HEK293 (cell line): Measurements from ENCODE around the gene SH3D19.
"Not testable (repeated sequence)": the region's sequence is repeated elsewhere in the genome, so short reads cannot be mapped to it uniquely, and the experiment has no call there.

ENCODE experiments used
- CTCF ChIA-PET: fragments of 350-600 bp; formaldehyde crosslinking; extraction: SDS; loops from one replicate; lab custom pipeline; 2021; ENCODE audit warnings: antibody characterized with exemption; lab: Yijun Ruan, JAX
- POLR2A ChIA-PET: fragments of 300-600 bp; formaldehyde crosslinking; extraction: SDS; loops from one replicate; lab custom pipeline; 2020; ENCODE audit warnings: antibody characterized with exemption, inconsistent platforms; lab: Yijun Ruan, JAX
- H3K27ac ChIP-seq: fragments of 200-500 bp; sonication (Bioruptor generic); 2 replicates; pipeline ENCODE4 v1.5.1; 2014; ENCODE audit warnings: low read depth, low read length, control low read depth, inconsistent platforms; ENCODE audit errors: extremely low read depth
- H3K36me3 ChIP-seq, 2 experiments: fragments of 200-500 bp in 1 of 2; sonication (Bioruptor generic) in 1 of 2; 1 replicate in 1 of 2; 2 replicates in 1 of 2; pipeline ENCODE4 v1.5.1; 2014 to 2017; ENCODE audit warnings: inconsistent platforms in 2 of 2, low read length in 2 of 2; ENCODE audit not compliant: control insufficient read depth in 2 of 2, insufficient read depth in 1 of 2
- H3K4me1 ChIP-seq: fragments of 200-500 bp; sonication (Bioruptor generic); 2 replicates; pipeline ENCODE4 v1.5.1; 2014; ENCODE audit warnings: mild to moderate bottlenecking, low read length, inconsistent platforms; ENCODE audit not compliant: control insufficient read depth, insufficient read depth
- H3K4me3 ChIP-seq: 2 replicates; pipeline ENCODE4 v1.5.1; 2011; ENCODE audit warnings: low read depth, mild to moderate bottlenecking, control low read depth, low read length, moderate library complexity
- H3K9me3 ChIP-seq: fragments of 200-500 bp; sonication (Bioruptor generic); 2 replicates; pipeline ENCODE4 v1.5.1; 2014; ENCODE audit warnings: low read depth, low read length, inconsistent platforms; ENCODE audit not compliant: control insufficient read depth, insufficient read depth
- ATF2 ChIP-seq: fragments of 450-650 bp; formaldehyde crosslinking; IDR thresholded peaks from 2 replicates; pipeline ENCODE4 v1.5.1; 2016; ENCODE audit warnings: missing biosample characterization, missing genetic modification characterization, low read depth
- GLIS1 ChIP-seq: fragments of 450-650 bp; formaldehyde crosslinking; IDR thresholded peaks from 2 replicates; pipeline ENCODE4 v1.5.1; 2016; ENCODE audit warnings: missing biosample characterization, missing genetic modification characterization
- KLF9 ChIP-seq: fragments of 450-650 bp; formaldehyde crosslinking; IDR thresholded peaks from 2 replicates; pipeline ENCODE4 v1.5.1; 2016; ENCODE audit warnings: missing biosample characterization, missing genetic modification characterization, low read depth
- OSR2 ChIP-seq: fragments of 450-650 bp; formaldehyde crosslinking; IDR thresholded peaks from 2 replicates; pipeline ENCODE4 v1.5.1; 2016; ENCODE audit warnings: missing biosample characterization, missing genetic modification characterization
- SALL2 ChIP-seq: fragments of 450-650 bp; formaldehyde crosslinking; IDR thresholded peaks from 2 replicates; pipeline ENCODE4 v1.5.0; 2017; ENCODE audit warnings: missing biosample characterization, mild to moderate bottlenecking, missing genetic modification characterization, borderline replicate concordance
- TCF7L2 ChIP-seq: IDR thresholded peaks from 2 replicates; pipeline ENCODE4 v1.6.1; 2011; ENCODE audit warnings: low read depth, mild to moderate bottlenecking, inconsistent platforms, low read length, moderate library complexity, borderline replicate concordance
- ZBTB6 ChIP-seq: fragments of 450-650 bp; formaldehyde crosslinking; IDR thresholded peaks from 2 replicates; pipeline ENCODE4 v1.5.1; 2017; ENCODE audit warnings: missing biosample characterization, missing genetic modification characterization
- ZBTB7A ChIP-seq: fragments of 450-650 bp; formaldehyde crosslinking; IDR thresholded peaks from 2 replicates; pipeline ENCODE4 v1.5.1; 2016; ENCODE audit warnings: low read depth, missing biosample characterization, missing genetic modification characterization
- ZBTB8A ChIP-seq: fragments of 450-650 bp; formaldehyde crosslinking; IDR thresholded peaks from 2 replicates; pipeline ENCODE4 v1.5.1; 2016; ENCODE audit warnings: missing biosample characterization, missing genetic modification characterization
- ZNF112 ChIP-seq: fragments of 450-650 bp; formaldehyde crosslinking; IDR thresholded peaks from 2 replicates; pipeline ENCODE4 v1.5.0; 2017; ENCODE audit warnings: missing biosample characterization, missing genetic modification characterization
- ZNF184 ChIP-seq: fragments of 450-650 bp; IDR thresholded peaks from 2 replicates; pipeline ENCODE4 v1.5.1; 2018; ENCODE audit warnings: missing biosample characterization, mild to moderate bottlenecking, missing genetic modification characterization
- ZNF266 ChIP-seq: fragments of 450-650 bp; formaldehyde crosslinking; IDR thresholded peaks from 2 replicates; pipeline ENCODE4 v1.5.1; 2016; ENCODE audit warnings: missing biosample characterization, missing genetic modification characterization, low read depth
- ZNF341 ChIP-seq: fragments of 450-650 bp; formaldehyde crosslinking; IDR thresholded peaks from 2 replicates; pipeline ENCODE4; 2016; ENCODE audit warnings: low read depth, missing biosample characterization, missing genetic modification characterization
- ZNF416 ChIP-seq: fragments of 450-650 bp; formaldehyde crosslinking; IDR thresholded peaks from 2 replicates; pipeline ENCODE4 v1.5.1; 2016; ENCODE audit warnings: missing biosample characterization, missing genetic modification characterization
- ZNF513 ChIP-seq: fragments of 450-650 bp; IDR thresholded peaks from 2 replicates; pipeline ENCODE4 v1.5.1; 2018; ENCODE audit warnings: missing biosample characterization, missing genetic modification characterization
- ZNF529 ChIP-seq: fragments of 450-650 bp; formaldehyde crosslinking; IDR thresholded peaks from 2 replicates; pipeline ENCODE4 v1.5.1; 2017; ENCODE audit warnings: missing genetic modification characterization, missing biosample characterization; ENCODE audit not compliant: insufficient replicate concordance
- ZNF544 ChIP-seq: fragments of 450-650 bp; formaldehyde crosslinking; IDR thresholded peaks from 2 replicates; pipeline ENCODE4 v1.5.0; 2017; ENCODE audit warnings: missing biosample characterization, missing genetic modification characterization
- ZNF585B ChIP-seq: fragments of 450-650 bp; formaldehyde crosslinking; IDR thresholded peaks from 2 replicates; pipeline ENCODE4 v1.5.1; 2016; ENCODE audit warnings: missing biosample characterization, missing genetic modification characterization
- ZNF629 ChIP-seq: fragments of 450-650 bp; formaldehyde crosslinking; IDR thresholded peaks from 2 replicates; pipeline ENCODE4 v1.5.1; 2017; ENCODE audit warnings: missing biosample characterization, missing genetic modification characterization
- ZNF701 ChIP-seq: fragments of 450-650 bp; formaldehyde crosslinking; IDR thresholded peaks from 2 replicates; pipeline ENCODE4 v1.5.1; 2016; ENCODE audit warnings: missing biosample characterization, missing genetic modification characterization
- ZSCAN16 ChIP-seq: fragments of 450-650 bp; formaldehyde crosslinking; IDR thresholded peaks from 2 replicates; pipeline ENCODE4 v1.5.1; 2016; ENCODE audit warnings: missing biosample characterization, missing genetic modification characterization

Gene SH3D19

GRCh38 chr4:151268905-151269304, 56.5 kb downstream of the SH3D19 start:
- H3K9me3 ChIP-seq, H3K36me3 ChIP-seq, H3K27ac ChIP-seq, CTCF ChIA-PET, H3K4me1 ChIP-seq, POLR2A ChIA-PET, H3K4me3 ChIP-seq: not testable (repeated sequence)
- peak; percentile 88 for TF ChIP-seq ZNF184 (tag by site-specific recombination)

GRCh38 chr4:151267822-151268535, 57.4 kb downstream of the SH3D19 start:
- Histone ChIP-seq H3K27ac (no peak overlapping the region), H3K9me3 (no peaks in the 10 kb centered on the region), H3K36me3 (no peaks in the 10 kb centered on the region; a peak in 1 of 3 replicates), H3K4me1 (no peaks in the 10 kb centered on the region), H3K4me3 (no peak overlapping the region)
- POLR2A ChIA-PET, result no interaction called here
- CTCF ChIA-PET, result interaction anchor here (1.0 to 1.4 kb wide), 2 partner anchors 8 to 377 kb away, joined by 3 read pairs; no protein-coding TSS in a partner anchor
- TF ChIP-seq ZNF629 (tag by site-specific recombination) (no peak), SALL2 (tag by site-specific recombination) (no peak), ATF2 (no peak), GLIS1 (no peak), ZNF112 (tag by site-specific recombination) (no peak), ZBTB7A (tag by site-specific recombination) (no peak), TCF7L2 (no peak), OSR2 (no peak), ZNF266 (tag by site-specific recombination) (no peak), ZNF544 (no peak), ZNF585B (tag by site-specific recombination) (no peak), ZNF513 (tag by site-specific recombination) (no peak), ZNF529 (no peak), ZBTB8A (no peak), ZSCAN16 (tag by site-specific recombination) (no peak), ZBTB6 (tag by site-specific recombination) (no peak), ZNF416 (tag by site-specific recombination) (no peak), ZNF701 (no peak), KLF9 (no peak), ZNF341 (tag by site-specific recombination) (no peak)
